ENCODE results near the gene GNMT. TPM values are rescaled to one million over a fixed set of nuclear protein-coding genes. Genes with fewer than 3 reads are reported as not detected.

The GNMT gene
- total and polyA plus RNA-seq, 2 of the 8 experiments (the other 6 are each of a cell fraction or from before 2014, with no cell fraction given) = 1.8 to 3.4 TPM

- TF ChIP-seq, protein P1, sequence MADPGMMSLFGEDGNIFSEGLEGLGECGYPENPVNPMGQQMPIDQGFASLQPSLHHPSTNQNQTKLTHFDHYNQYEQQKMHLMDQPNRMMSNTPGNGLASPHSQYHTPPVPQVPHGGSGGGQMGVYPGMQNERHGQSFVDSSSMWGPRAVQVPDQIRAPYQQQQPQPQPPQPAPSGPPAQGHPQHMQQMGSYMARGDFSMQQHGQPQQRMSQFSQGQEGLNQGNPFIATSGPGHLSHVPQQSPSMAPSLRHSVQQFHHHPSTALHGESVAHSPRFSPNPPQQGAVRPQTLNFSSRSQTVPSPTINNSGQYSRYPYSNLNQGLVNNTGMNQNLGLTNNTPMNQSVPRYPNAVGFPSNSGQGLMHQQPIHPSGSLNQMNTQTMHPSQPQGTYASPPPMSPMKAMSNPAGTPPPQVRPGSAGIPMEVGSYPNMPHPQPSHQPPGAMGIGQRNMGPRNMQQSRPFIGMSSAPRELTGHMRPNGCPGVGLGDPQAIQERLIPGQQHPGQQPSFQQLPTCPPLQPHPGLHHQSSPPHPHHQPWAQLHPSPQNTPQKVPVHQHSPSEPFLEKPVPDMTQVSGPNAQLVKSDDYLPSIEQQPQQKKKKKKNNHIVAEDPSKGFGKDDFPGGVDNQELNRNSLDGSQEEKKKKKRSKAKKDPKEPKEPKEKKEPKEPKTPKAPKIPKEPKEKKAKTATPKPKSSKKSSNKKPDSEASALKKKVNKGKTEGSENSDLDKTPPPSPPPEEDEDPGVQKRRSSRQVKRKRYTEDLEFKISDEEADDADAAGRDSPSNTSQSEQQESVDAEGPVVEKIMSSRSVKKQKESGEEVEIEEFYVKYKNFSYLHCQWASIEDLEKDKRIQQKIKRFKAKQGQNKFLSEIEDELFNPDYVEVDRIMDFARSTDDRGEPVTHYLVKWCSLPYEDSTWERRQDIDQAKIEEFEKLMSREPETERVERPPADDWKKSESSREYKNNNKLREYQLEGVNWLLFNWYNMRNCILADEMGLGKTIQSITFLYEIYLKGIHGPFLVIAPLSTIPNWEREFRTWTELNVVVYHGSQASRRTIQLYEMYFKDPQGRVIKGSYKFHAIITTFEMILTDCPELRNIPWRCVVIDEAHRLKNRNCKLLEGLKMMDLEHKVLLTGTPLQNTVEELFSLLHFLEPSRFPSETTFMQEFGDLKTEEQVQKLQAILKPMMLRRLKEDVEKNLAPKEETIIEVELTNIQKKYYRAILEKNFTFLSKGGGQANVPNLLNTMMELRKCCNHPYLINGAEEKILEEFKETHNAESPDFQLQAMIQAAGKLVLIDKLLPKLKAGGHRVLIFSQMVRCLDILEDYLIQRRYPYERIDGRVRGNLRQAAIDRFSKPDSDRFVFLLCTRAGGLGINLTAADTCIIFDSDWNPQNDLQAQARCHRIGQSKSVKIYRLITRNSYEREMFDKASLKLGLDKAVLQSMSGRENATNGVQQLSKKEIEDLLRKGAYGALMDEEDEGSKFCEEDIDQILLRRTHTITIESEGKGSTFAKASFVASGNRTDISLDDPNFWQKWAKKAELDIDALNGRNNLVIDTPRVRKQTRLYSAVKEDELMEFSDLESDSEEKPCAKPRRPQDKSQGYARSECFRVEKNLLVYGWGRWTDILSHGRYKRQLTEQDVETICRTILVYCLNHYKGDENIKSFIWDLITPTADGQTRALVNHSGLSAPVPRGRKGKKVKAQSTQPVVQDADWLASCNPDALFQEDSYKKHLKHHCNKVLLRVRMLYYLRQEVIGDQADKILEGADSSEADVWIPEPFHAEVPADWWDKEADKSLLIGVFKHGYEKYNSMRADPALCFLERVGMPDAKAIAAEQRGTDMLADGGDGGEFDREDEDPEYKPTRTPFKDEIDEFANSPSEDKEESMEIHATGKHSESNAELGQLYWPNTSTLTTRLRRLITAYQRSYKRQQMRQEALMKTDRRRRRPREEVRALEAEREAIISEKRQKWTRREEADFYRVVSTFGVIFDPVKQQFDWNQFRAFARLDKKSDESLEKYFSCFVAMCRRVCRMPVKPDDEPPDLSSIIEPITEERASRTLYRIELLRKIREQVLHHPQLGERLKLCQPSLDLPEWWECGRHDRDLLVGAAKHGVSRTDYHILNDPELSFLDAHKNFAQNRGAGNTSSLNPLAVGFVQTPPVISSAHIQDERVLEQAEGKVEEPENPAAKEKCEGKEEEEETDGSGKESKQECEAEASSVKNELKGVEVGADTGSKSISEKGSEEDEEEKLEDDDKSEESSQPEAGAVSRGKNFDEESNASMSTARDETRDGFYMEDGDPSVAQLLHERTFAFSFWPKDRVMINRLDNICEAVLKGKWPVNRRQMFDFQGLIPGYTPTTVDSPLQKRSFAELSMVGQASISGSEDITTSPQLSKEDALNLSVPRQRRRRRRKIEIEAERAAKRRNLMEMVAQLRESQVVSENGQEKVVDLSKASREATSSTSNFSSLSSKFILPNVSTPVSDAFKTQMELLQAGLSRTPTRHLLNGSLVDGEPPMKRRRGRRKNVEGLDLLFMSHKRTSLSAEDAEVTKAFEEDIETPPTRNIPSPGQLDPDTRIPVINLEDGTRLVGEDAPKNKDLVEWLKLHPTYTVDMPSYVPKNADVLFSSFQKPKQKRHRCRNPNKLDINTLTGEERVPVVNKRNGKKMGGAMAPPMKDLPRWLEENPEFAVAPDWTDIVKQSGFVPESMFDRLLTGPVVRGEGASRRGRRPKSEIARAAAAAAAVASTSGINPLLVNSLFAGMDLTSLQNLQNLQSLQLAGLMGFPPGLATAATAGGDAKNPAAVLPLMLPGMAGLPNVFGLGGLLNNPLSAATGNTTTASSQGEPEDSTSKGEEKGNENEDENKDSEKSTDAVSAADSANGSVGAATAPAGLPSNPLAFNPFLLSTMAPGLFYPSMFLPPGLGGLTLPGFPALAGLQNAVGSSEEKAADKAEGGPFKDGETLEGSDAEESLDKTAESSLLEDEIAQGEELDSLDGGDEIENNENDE (IDR thresholded peaks at IDR 0.05; ENCODE audit: insufficient replicate concordance, low read length) = no peak
- TF ChIP-seq EGR1 (IDR thresholded peaks at IDR 0.05; ENCODE audit: borderline replicate concordance, low read depth, low read length) (no peak), EZH2 (IDR thresholded peaks at IDR 0.05; ENCODE audit: low read depth, low read length, severe bottlenecking) (no peak), FOSL1 (IDR thresholded peaks at IDR 0.05; ENCODE audit: insufficient read depth, low read depth, low read length) (no peak), EP300 (IDR thresholded peaks at IDR 0.05; ENCODE audit: borderline replicate concordance in 1 of 2, low read depth in 2 of 2, low read length in 2 of 2) (no peak)
- TF ChIP-seq, protein P2, sequence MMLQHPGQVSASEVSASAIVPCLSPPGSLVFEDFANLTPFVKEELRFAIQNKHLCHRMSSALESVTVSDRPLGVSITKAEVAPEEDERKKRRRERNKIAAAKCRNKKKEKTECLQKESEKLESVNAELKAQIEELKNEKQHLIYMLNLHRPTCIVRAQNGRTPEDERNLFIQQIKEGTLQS (IDR thresholded peaks at IDR 0.05; ENCODE audit: insufficient read depth, low read depth, low read length) = no peak
These were observed 38.8 kb upstream of the GNMT start (continued) for GRCh38 chr6:42921801-42922200.

Measured in H1 (cell line).